ENCODE data around the gene NAA80.

Gene NAA80

GRCh38 chr3:50302095-50303012 is 3.1 kb upstream of the NAA80 start:
- peaks cover 22% of the 10 kb centered on the region for H3K4me1 ChIP-seq (ENCODE audit: control insufficient read depth, insufficient read depth, low read length)
- no peak overlapping the region for H3K4me3 ChIP-seq (ENCODE audit: low read length)
- H3K9me3 ChIP-seq (ENCODE audit: control insufficient read depth, low read length) = no peaks in the 10 kb centered on the region
- no peak for DNase-seq (ENCODE audit: low read depth)
- no peak overlapping the region for H3K9ac ChIP-seq (ENCODE audit: low read length)
- no peaks in the 10 kb centered on the region for H3K27me3 ChIP-seq (replicated peaks; ENCODE audit: control insufficient read depth, insufficient read depth, low read length)
- H3K36me3 ChIP-seq (ENCODE audit: control insufficient read depth, insufficient read depth, low read length, severe bottlenecking) = no peaks in the 10 kb centered on the region

GRCh38 chr3:50300681-50301254 is 1.6 kb upstream of the NAA80 start:
- H3K9ac ChIP-seq (ENCODE audit: low read length) = no peak overlapping the region
- no peaks in the 10 kb centered on the region for H3K36me3 ChIP-seq (ENCODE audit: control insufficient read depth, insufficient read depth, low read length, severe bottlenecking)
- no peaks in the 10 kb centered on the region for H3K27me3 ChIP-seq (replicated peaks; ENCODE audit: control insufficient read depth, insufficient read depth, low read length)
- H3K9me3 ChIP-seq (ENCODE audit: control insufficient read depth, low read length) = no peaks in the 10 kb centered on the region
- peak overlapping the region; percentile 80 for H3K4me3 ChIP-seq (ENCODE audit: low read length)
- peaks cover 22% of the 10 kb centered on the region for H3K4me1 ChIP-seq (ENCODE audit: control insufficient read depth, insufficient read depth, low read length)
- DNase-seq (ENCODE audit: low read depth) = no peak

- peak; percentile 61 for DNase-seq (ENCODE audit: low read depth)
- Histone ChIP-seq H3K9me3 (ENCODE audit: control insufficient read depth, low read length) (no peaks in the 10 kb centered on the region), H3K36me3 (ENCODE audit: control insufficient read depth, insufficient read depth, low read length, severe bottlenecking) (no peaks in the 10 kb centered on the region), H3K4me1 (ENCODE audit: control insufficient read depth, insufficient read depth, low read length) (peaks cover 22% of the 10 kb centered on the region), H3K4me3 (ENCODE audit: low read length) (peak overlapping the region; percentile 80), H3K27me3 (replicated peaks; ENCODE audit: control insufficient read depth, insufficient read depth, low read length) (no peaks in the 10 kb centered on the region), H3K9ac (ENCODE audit: low read length) (peak overlapping the region; percentile 91)
These were observed 900 bp upstream of the NAA80 start for GRCh38 chr3:50299929-50300680.

DNA sequence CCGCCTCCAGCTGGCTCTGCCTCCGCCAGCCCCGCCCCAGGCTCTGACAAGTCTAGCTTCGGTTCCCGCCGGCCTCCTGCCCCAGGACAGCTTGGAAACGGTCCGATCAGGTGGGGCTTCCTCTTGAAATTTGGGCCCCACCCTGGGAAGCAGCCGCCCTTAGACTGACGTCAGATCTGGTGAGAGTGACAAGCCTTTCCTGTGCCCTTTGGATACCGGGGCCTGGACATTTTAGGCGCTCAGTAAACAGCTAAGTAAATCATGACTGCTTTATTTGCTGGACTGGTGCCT is 378 bp upstream of the NAA80 start:
- no peak for DNase-seq (ENCODE audit: low read depth)
- Histone ChIP-seq H3K9ac (ENCODE audit: low read length) (peak overlapping the region; percentile 91), H3K36me3 (ENCODE audit: control insufficient read depth, insufficient read depth, low read length, severe bottlenecking) (no peaks in the 10 kb centered on the region), H3K4me3 (ENCODE audit: low read length) (peak overlapping the region; percentile 80), H3K4me1 (ENCODE audit: control insufficient read depth, insufficient read depth, low read length) (peaks cover 22% of the 10 kb centered on the region), H3K9me3 (ENCODE audit: control insufficient read depth, low read length) (no peaks in the 10 kb centered on the region), H3K27me3 (replicated peaks; ENCODE audit: control insufficient read depth, insufficient read depth, low read length) (no peaks in the 10 kb centered on the region)

- H3K36me3 ChIP-seq (ENCODE audit: control insufficient read depth, insufficient read depth, low read length, severe bottlenecking) = no peaks in the 10 kb centered on the region
- peak overlapping the region; percentile 87 for H3K4me3 ChIP-seq (ENCODE audit: low read length)
- no peaks in the 10 kb centered on the region for H3K9me3 ChIP-seq (ENCODE audit: control insufficient read depth, low read length)
- peaks cover 27% of the 10 kb centered on the region for H3K4me1 ChIP-seq (ENCODE audit: control insufficient read depth, insufficient read depth, low read length)
- H3K9ac ChIP-seq (ENCODE audit: low read length) = peak overlapping the region; percentile 95
- peak; percentile 20 for DNase-seq (ENCODE audit: low read depth)
- no peaks in the 10 kb centered on the region for H3K27me3 ChIP-seq (replicated peaks; ENCODE audit: control insufficient read depth, insufficient read depth, low read length)
These were observed 1.1 kb downstream of the NAA80 start for GRCh38 chr3:50297896-50298725.

- Histone ChIP-seq H3K36me3 (ENCODE audit: control insufficient read depth, insufficient read depth, low read length, severe bottlenecking) (no peaks in the 10 kb centered on the region), H3K27me3 (replicated peaks; ENCODE audit: control insufficient read depth, insufficient read depth, low read length) (no peaks in the 10 kb centered on the region), H3K9ac (ENCODE audit: low read length) (no peak overlapping the region), H3K9me3 (ENCODE audit: control insufficient read depth, low read length) (no peaks in the 10 kb centered on the region), H3K4me3 (ENCODE audit: low read length) (no peak overlapping the region), H3K4me1 (ENCODE audit: control insufficient read depth, insufficient read depth, low read length) (peaks cover 33% of the 10 kb centered on the region)
- no peak for DNase-seq (ENCODE audit: low read depth)
These were observed 1.8 kb downstream of the NAA80 start for GRCh38 chr3:50297384-50297775.

DNA sequence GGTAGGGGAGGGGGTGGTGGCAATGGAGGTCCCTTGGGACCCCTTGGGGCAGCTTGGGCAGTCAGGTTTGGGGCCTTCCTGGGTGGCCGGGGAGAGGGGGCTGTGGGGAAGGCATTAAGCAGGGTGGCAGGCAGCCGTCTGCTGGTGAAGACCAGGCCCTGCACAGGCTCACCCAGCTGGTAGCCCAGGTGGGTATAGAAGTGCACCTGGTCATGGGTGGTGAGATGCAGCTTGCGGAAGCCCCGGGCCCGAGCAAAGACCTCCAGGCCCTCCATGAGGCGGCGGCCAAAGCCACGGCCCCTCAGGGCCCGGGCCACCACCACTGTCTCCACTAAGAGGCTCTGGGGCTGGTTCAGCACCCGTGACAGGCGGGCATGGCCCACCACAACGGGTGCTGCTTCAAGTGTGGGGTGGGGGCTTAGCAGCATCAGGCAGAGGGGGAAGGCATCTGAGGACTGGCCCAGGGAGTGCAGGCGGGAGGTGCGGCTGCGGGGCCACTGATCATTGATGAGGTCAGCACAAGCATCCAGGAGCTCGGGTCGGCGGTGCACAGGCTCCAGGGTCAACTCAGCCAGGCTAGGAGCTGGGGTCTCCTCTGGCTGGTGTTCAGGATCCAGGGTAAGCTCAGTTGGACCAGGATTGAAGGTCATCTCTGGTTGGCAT is 2.4 kb downstream of the NAA80 start:
- no peak overlapping the region for H3K9ac ChIP-seq (ENCODE audit: low read length)
- H3K4me3 ChIP-seq (ENCODE audit: low read length) = no peak overlapping the region
- peaks cover 33% of the 10 kb centered on the region for H3K4me1 ChIP-seq (ENCODE audit: control insufficient read depth, insufficient read depth, low read length)
- DNase-seq (ENCODE audit: low read depth) = no peak
- H3K27me3 ChIP-seq (replicated peaks; ENCODE audit: control insufficient read depth, insufficient read depth, low read length) = no peaks in the 10 kb centered on the region
- H3K9me3 ChIP-seq (ENCODE audit: control insufficient read depth, low read length) = no peaks in the 10 kb centered on the region
- H3K36me3 ChIP-seq (ENCODE audit: control insufficient read depth, insufficient read depth, low read length, severe bottlenecking) = no peaks in the 10 kb centered on the region

GRCh38 chr3:50295553-50296431 is 3.4 kb downstream of the NAA80 start:
- Histone ChIP-seq H3K4me3 (ENCODE audit: low read length) (no peak overlapping the region), H3K9ac (ENCODE audit: low read length) (no peak overlapping the region), H3K27me3 (replicated peaks; ENCODE audit: control insufficient read depth, insufficient read depth, low read length) (no peaks in the 10 kb centered on the region), H3K9me3 (ENCODE audit: control insufficient read depth, low read length) (no peaks in the 10 kb centered on the region), H3K4me1 (ENCODE audit: control insufficient read depth, insufficient read depth, low read length) (peaks cover 40% of the 10 kb centered on the region), H3K36me3 (ENCODE audit: control insufficient read depth, insufficient read depth, low read length, severe bottlenecking) (peaks cover under 1% of the 10 kb centered on the region)
- DNase-seq (ENCODE audit: low read depth) = no peak

- H3K9ac ChIP-seq (ENCODE audit: low read length) = no peak overlapping the region
- no peak overlapping the region for H3K4me3 ChIP-seq (ENCODE audit: low read length)
- H3K4me1 ChIP-seq (ENCODE audit: control insufficient read depth, insufficient read depth, low read length) = peaks cover 31% of the 10 kb centered on the region
- no peaks in the 10 kb centered on the region for H3K9me3 ChIP-seq (ENCODE audit: control insufficient read depth, low read length)
- peaks cover 11% of the 10 kb centered on the region for H3K36me3 ChIP-seq (ENCODE audit: control insufficient read depth, insufficient read depth, low read length, severe bottlenecking)
- no peaks in the 10 kb centered on the region for H3K27me3 ChIP-seq (replicated peaks; ENCODE audit: control insufficient read depth, insufficient read depth, low read length)
- no peak for DNase-seq (ENCODE audit: low read depth)
These were observed 4.5 kb downstream of the NAA80 start for GRCh38 chr3:50294492-50295403.

All from adipocyte (in vitro differentiated cells).